ENCODE measurements around the gene FAM20C.

DNA sequence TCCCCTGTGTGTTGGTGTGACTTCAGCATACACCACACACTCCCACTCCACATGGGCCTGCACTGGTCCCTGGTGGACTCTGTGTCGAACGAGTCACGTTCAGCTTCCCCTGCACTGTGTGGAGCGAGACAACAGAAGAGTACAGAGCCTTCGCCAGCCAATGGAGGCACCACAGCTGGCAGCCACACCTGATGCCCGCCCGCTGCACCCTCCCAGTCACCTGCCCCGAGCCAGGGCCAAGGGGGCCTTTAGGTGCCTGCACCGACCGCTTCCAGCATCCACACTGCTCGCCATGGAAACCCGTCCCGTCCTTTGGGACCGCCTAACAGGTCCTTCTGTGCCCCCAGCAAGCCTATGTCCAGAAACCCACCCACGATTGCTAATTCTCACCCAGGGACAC lies 106.8 kb downstream of the FAM20C start:
- TF ChIP-seq, protein P1, sequence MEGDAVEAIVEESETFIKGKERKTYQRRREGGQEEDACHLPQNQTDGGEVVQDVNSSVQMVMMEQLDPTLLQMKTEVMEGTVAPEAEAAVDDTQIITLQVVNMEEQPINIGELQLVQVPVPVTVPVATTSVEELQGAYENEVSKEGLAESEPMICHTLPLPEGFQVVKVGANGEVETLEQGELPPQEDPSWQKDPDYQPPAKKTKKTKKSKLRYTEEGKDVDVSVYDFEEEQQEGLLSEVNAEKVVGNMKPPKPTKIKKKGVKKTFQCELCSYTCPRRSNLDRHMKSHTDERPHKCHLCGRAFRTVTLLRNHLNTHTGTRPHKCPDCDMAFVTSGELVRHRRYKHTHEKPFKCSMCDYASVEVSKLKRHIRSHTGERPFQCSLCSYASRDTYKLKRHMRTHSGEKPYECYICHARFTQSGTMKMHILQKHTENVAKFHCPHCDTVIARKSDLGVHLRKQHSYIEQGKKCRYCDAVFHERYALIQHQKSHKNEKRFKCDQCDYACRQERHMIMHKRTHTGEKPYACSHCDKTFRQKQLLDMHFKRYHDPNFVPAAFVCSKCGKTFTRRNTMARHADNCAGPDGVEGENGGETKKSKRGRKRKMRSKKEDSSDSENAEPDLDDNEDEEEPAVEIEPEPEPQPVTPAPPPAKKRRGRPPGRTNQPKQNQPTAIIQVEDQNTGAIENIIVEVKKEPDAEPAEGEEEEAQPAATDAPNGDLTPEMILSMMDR (IDR thresholded peaks at IDR 0.05), result no peak
- TF ChIP-seq POLR2A (IDR thresholded peaks at IDR 0.05), result no peak
